ENCODE results near the gene FAAP100. TPM values are rescaled to one million over a fixed set of nuclear protein-coding genes. Genes with fewer than 3 reads are reported as not detected.
A peak's percentile ranks its signal among the peaks of the same experiment; 100 is the strongest.

The FAAP100 gene
- total RNA-seq, 4 donors from 2014 or later = 3.5 to 31.2 (median 17.3) TPM

DNA sequence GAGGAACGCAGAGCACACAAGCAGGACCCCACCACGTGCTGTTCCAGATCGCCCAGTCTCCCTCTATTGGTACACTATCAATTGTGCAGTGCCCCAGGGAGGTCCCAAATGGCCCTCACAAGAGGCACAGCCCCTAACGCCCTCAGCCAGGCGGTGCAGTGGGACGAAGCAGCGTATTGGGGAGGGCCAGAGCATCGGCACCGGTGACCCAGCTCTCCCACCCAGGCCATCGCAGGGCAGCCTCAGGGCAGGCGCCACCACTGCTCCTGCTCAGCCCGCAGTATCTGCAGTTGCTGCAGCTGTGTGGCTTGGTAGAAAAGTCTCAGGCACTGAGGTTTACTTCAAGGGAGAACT lies 5.9 kb upstream of the FAAP100 start:
- DNase-seq = no peak
- no peak for TF ChIP-seq POLR2A (IDR thresholded peaks at IDR 0.05)
- TF ChIP-seq, protein P1, sequence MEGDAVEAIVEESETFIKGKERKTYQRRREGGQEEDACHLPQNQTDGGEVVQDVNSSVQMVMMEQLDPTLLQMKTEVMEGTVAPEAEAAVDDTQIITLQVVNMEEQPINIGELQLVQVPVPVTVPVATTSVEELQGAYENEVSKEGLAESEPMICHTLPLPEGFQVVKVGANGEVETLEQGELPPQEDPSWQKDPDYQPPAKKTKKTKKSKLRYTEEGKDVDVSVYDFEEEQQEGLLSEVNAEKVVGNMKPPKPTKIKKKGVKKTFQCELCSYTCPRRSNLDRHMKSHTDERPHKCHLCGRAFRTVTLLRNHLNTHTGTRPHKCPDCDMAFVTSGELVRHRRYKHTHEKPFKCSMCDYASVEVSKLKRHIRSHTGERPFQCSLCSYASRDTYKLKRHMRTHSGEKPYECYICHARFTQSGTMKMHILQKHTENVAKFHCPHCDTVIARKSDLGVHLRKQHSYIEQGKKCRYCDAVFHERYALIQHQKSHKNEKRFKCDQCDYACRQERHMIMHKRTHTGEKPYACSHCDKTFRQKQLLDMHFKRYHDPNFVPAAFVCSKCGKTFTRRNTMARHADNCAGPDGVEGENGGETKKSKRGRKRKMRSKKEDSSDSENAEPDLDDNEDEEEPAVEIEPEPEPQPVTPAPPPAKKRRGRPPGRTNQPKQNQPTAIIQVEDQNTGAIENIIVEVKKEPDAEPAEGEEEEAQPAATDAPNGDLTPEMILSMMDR (IDR thresholded peaks at IDR 0.05) = no peak
- Histone ChIP-seq H3K4me1 (peaks cover 0 to 10% of the 10 kb centered on the region in 2 donors), H3K4me3 (no peak overlapping the region), H3K27me3 (no peaks in the 10 kb centered on the region), H3K27ac (no peak overlapping the region), H3K36me3 (no peaks in the 10 kb centered on the region), H3K9me3 (no peaks in the 10 kb centered on the region)
- intact Hi-C loops (cut with DNase I; ENCODE audit: low total_unique reads) = no loop called here

DNA sequence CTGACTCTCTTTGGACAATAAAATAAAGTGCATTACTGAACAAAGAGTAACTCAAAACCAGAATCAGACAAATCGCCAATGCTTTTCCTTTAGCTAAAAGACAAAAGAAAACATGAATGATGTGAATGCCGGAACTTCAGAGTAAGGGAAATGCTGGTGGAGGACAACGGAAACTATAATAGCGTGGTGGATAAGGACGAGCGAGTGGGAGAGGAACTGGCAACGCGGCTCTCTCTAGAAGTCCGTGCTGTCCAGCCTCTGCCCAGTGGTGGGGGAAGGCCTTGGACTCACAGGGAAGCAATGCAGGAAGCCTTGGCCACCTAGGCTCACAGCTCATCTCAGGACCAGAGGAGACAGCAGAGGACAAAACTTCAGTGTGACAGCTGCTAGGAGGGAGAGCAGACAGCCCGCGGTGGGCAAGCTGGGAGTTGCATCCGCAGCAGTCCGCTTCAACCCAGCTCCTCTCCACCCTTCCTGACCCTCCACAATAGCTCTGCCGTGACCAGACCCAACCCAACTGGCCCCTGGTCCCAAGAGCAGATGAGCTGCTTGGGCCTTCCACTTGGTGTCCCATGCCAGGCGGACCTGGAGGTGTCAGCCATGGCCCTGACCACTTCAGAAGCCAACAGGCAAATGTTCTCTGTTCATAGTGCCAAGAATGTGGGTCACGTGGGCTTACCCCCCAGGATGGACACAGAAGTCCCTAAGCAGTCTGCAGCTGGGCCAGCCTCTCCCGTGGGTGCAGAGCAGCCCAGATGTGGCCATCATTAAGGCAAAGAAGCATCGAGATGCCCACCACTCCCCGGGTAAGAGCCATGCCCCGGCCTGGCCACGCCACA lies 5.3 kb upstream of the FAAP100 start:
- intact Hi-C loops (cut with DNase I; ENCODE audit: low total_unique reads) = no loop called here
- no peak overlapping the region for H3K4me3 ChIP-seq
- no peaks in the 10 kb centered on the region for H3K9me3 ChIP-seq
- no peaks in the 10 kb centered on the region for H3K27me3 ChIP-seq
- DNase-seq = no peak
- H3K4me1 ChIP-seq = peaks cover 0 to 10% of the 10 kb centered on the region in 2 donors
- H3K36me3 ChIP-seq = no peaks in the 10 kb centered on the region
- H3K27ac ChIP-seq = no peak overlapping the region
- TF ChIP-seq, protein P1 (IDR thresholded peaks at IDR 0.05) = no peak
- TF ChIP-seq POLR2A (IDR thresholded peaks at IDR 0.05) = no peak

DNA sequence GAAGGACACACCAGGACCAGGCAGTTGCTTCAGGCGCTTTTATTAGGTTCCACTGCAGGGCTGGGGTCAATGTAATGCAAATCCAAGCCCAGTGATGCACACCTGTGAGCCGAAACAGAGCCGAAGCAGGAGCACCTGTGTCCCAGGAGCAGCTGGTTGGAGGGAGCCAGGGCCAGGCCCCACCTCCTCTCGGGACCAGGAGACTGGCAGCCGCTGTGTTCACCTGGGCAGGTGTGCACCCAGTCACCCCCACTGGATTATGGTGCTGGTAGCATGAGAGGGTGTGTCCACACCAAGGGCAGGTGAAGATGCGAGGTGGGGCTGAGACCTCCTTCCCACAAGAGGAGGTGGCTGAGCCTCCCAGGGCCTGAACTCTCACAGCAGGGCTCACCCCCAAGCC lies 4.7 kb upstream of the FAAP100 start:
- H3K27me3 ChIP-seq = no peaks in the 10 kb centered on the region
- DNase-seq = no peak
- H3K4me1 ChIP-seq = peaks cover 0 to 10% of the 10 kb centered on the region in 2 donors
- H3K36me3 ChIP-seq = no peaks in the 10 kb centered on the region
- no peak for TF ChIP-seq POLR2A (IDR thresholded peaks at IDR 0.05)
- TF ChIP-seq, protein P1 (IDR thresholded peaks at IDR 0.05) = no peak
- intact Hi-C loops (cut with DNase I; ENCODE audit: low total_unique reads) = no loop called here
- H3K4me3 ChIP-seq = no peak overlapping the region
- no peaks in the 10 kb centered on the region for H3K9me3 ChIP-seq
- no peak overlapping the region for H3K27ac ChIP-seq

DNA sequence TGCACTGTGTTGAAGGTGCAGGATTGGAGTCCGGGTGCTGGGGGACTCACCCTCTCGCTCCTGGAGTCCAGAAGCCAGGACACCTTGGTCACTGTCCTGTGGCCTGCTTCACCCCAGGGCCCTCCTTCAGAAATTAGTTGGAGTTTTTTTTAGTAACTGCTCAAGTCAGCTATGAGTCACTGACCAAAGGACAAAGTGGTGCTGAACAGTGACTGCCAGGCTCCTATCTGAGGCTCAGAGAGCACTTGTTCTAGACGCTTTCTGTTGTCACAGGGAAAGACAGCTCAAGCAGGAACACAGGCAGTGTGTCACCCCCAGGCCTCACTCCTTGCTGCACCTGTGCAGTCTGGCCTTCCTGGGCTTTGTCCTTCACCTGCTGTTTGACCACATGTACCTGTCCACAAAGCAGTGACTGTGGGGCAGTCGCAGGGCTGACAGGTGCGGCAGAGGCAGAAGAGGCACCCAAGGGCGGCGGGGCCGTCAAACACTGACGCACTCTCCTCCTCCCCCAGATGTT lies 4.1 kb upstream of the FAAP100 start:
- no peak for DNase-seq
- no peak overlapping the region for H3K4me3 ChIP-seq
- H3K27ac ChIP-seq = no peak overlapping the region
- H3K36me3 ChIP-seq = no peaks in the 10 kb centered on the region
- H3K27me3 ChIP-seq = no peaks in the 10 kb centered on the region
- H3K4me1 ChIP-seq = peaks cover 0 to 15% of the 10 kb centered on the region in 2 donors
- no peaks in the 10 kb centered on the region for H3K9me3 ChIP-seq
- intact Hi-C loops (cut with DNase I; ENCODE audit: low total_unique reads) = no loop called here
- TF ChIP-seq, protein P1 (IDR thresholded peaks at IDR 0.05) = no peak
- TF ChIP-seq POLR2A (IDR thresholded peaks at IDR 0.05) = no peak

DNA sequence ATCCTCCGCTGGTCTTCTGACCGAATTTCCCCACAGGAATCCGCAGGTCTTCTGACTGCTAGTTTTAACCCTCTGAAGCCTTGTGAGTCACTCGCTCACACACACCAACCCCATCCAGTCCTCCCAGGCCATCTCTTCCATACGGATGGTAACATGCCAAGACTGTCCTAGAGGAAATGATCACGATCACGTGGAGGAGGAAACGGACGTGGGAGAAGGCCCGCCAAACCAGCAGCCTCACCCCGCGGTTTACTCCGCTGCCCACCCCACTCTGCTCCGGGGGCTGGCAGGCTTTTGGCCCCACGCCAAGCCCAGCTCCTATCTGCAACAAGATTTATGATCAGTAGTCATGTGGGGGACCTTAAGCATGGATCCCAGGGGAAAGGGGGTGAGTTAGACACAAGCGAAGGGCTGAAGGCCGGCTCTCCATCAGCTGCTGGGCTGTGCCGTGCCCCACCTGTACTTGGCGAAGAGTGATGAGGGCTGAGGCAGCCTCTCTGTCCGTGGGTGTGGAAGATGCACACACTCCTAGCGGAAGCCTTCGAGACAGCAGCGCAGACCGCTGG lies 1.5 kb upstream of the FAAP100 start:
- H3K9me3 ChIP-seq = no peaks in the 10 kb centered on the region
- intact Hi-C loops (cut with DNase I; ENCODE audit: low total_unique reads) = no loop called here
- peak overlapping the region; percentile 62 to 78 for H3K27ac ChIP-seq
- H3K36me3 ChIP-seq = no peaks in the 10 kb centered on the region
- peaks cover 0 to 17% of the 10 kb centered on the region in 2 donors for H3K4me1 ChIP-seq
- no peaks in the 10 kb centered on the region for H3K27me3 ChIP-seq
- DNase-seq = peak; percentile 67 to 72
- H3K4me3 ChIP-seq = peak overlapping the region; percentile 62 to 81
- TF ChIP-seq POLR2A (IDR thresholded peaks at IDR 0.05) = no peak
- TF ChIP-seq, protein P1 (IDR thresholded peaks at IDR 0.05) = peak in 1 of 4 experiments; percentile 8

Data from uterus (tissue), 4 donors.